H9 (cell line): ENCODE measurements around the gene PTDSS2. TPM values are rescaled to one million over a fixed set of nuclear protein-coding genes. Genes with fewer than 3 reads are reported as not detected.

Experiments
- DNase-seq: peaks from one replicate; pipeline ENCODE4 v3.0.0-alpha.2; 2017
- H2AFZ ChIP-seq: one replicate; pipeline ENCODE4 v1.6.1; 2013; ENCODE audit warnings: mild to moderate bottlenecking, low read length, control low read depth, moderate library complexity
- H2AK5ac ChIP-seq: 2 replicates; pipeline ENCODE4 v1.6.1; 2013; ENCODE audit warnings: low read length, control low read depth, mixed read lengths; ENCODE audit not compliant: insufficient read length
- H2BK120ac ChIP-seq: one replicate; pipeline ENCODE4 v1.6.1; 2013; ENCODE audit warnings: low read depth, mild to moderate bottlenecking, low read length, control low read depth, inconsistent platforms; ENCODE audit not compliant: poor library complexity, severe bottlenecking
- H2BK12ac ChIP-seq: 2 replicates; pipeline ENCODE4 v1.6.1; 2013; ENCODE audit warnings: low read length, control low read depth, mixed read lengths, low read depth; ENCODE audit not compliant: insufficient read length
- H2BK15ac ChIP-seq: 2 replicates; pipeline ENCODE4 v1.6.1; 2013; ENCODE audit warnings: low read depth, low read length, control low read depth
- H2BK20ac ChIP-seq: one replicate; pipeline ENCODE4 v1.6.1; 2013; ENCODE audit warnings: low read depth, mild to moderate bottlenecking, low read length, control low read depth, inconsistent platforms; ENCODE audit not compliant: poor library complexity, severe bottlenecking
- H2BK5ac ChIP-seq: 2 replicates; pipeline ENCODE4 v1.6.1; 2013; ENCODE audit warnings: low read length, control low read depth, mixed read lengths; ENCODE audit not compliant: insufficient read length
- H3K14ac ChIP-seq: 2 replicates; pipeline ENCODE4 v1.6.1; 2013; ENCODE audit warnings: low read length, control low read depth; ENCODE audit not compliant: insufficient read depth
- H3K18ac ChIP-seq: 2 replicates; pipeline ENCODE4 v1.6.1; 2013; ENCODE audit warnings: low read depth, mild to moderate bottlenecking, mixed read lengths, low read length, control low read depth; ENCODE audit not compliant: insufficient read length
- H3K23ac ChIP-seq: 2 replicates; pipeline ENCODE4 v1.6.1; 2013; ENCODE audit warnings: low read length, control low read depth, mixed read lengths, low read depth; ENCODE audit not compliant: insufficient read length
- H3K23me2 ChIP-seq: 2 replicates; pipeline ENCODE4 v1.6.1; 2013; ENCODE audit warnings: low read depth, mild to moderate bottlenecking, mixed read lengths, low read length, control low read depth; ENCODE audit not compliant: insufficient read length, poor library complexity, severe bottlenecking
- H3K27ac ChIP-seq: 2 replicates; pipeline ENCODE4 v1.5.1; 2013; ENCODE audit warnings: low read length, control low read depth, mixed read lengths, low read depth; ENCODE audit not compliant: insufficient read length
- H3K27me3 ChIP-seq: 2 replicates; pipeline ENCODE4 v1.6.1; 2013; ENCODE audit warnings: low read length, control low read depth, inconsistent platforms; ENCODE audit not compliant: insufficient read depth
- H3K4ac ChIP-seq: 2 replicates; pipeline ENCODE4 v1.6.1; 2013; ENCODE audit warnings: low read depth, mild to moderate bottlenecking, control low read depth, inconsistent platforms, low read length, moderate library complexity
- H3K4me1 ChIP-seq: 2 replicates; pipeline ENCODE4 v1.6.1; 2013; ENCODE audit warnings: low read length, control low read depth, inconsistent platforms; ENCODE audit not compliant: insufficient read depth
- H3K4me2 ChIP-seq: 2 replicates; pipeline ENCODE4 v1.6.1; 2013; ENCODE audit warnings: low read length, control low read depth, mixed read lengths; ENCODE audit not compliant: insufficient read length, insufficient read depth
- H3K56ac ChIP-seq: 2 replicates; pipeline ENCODE4 v1.6.1; 2013; ENCODE audit warnings: low read depth, mild to moderate bottlenecking, mixed read lengths, low read length, control low read depth; ENCODE audit not compliant: insufficient read length
- H3K79me1 ChIP-seq: 2 replicates; pipeline ENCODE4 v1.6.1; 2013; ENCODE audit warnings: low read depth, mild to moderate bottlenecking, moderate library complexity, low read length, control low read depth, inconsistent platforms; ENCODE audit not compliant: insufficient read depth, poor library complexity, severe bottlenecking
- H3K79me2 ChIP-seq: 2 replicates; pipeline ENCODE4 v1.6.1; 2013; ENCODE audit warnings: low read length, control low read depth, inconsistent platforms; ENCODE audit not compliant: insufficient read depth
- H3K9ac ChIP-seq: 2 replicates; pipeline ENCODE4 v1.6.1; 2013; ENCODE audit warnings: low read length, control low read depth, mixed read lengths; ENCODE audit not compliant: insufficient read length; ENCODE audit errors: extremely low read depth
- H3K9me3 ChIP-seq: one replicate; pipeline ENCODE4 v1.6.1; 2013; ENCODE audit warnings: low read depth, low read length, inconsistent platforms; ENCODE audit not compliant: control insufficient read depth
- H3T11ph ChIP-seq: one replicate; pipeline ENCODE4 v1.6.1; 2013; ENCODE audit warnings: mild to moderate bottlenecking, low read length, control low read depth, inconsistent platforms
- H4K20me1 ChIP-seq: one replicate; pipeline ENCODE4 v1.6.1; 2013; ENCODE audit not compliant: control insufficient read depth, insufficient read length, insufficient read depth
- H4K5ac ChIP-seq: 2 replicates; pipeline ENCODE4 v1.6.1; 2013; ENCODE audit warnings: low read depth, mild to moderate bottlenecking, mixed read lengths, low read length, control low read depth; ENCODE audit not compliant: insufficient read length
- H4K8ac ChIP-seq: replicated peaks from 2 replicates; pipeline ENCODE4 v1.6.1; 2013; ENCODE audit warnings: low read length, control low read depth, mixed read lengths, low read depth; ENCODE audit not compliant: insufficient read length
- H4K91ac ChIP-seq: 2 replicates; pipeline ENCODE4 v1.6.1; 2013; ENCODE audit warnings: low read depth, mild to moderate bottlenecking, moderate library complexity, mixed read lengths, low read length, control low read depth; ENCODE audit not compliant: insufficient read length
- H3K27ac Mint-ChIP-seq, 3 experiments: 2 replicates in 2 of 3; 3 replicates in 1 of 3; pipeline ENCODE4 v1.8.0; 2020 to 2021; ENCODE audit warnings: mixed read lengths in 3 of 3, mild to moderate bottlenecking in 1 of 3, moderate library complexity in 1 of 3
- H3K27me3 Mint-ChIP-seq: 2 replicates; pipeline ENCODE4 v1.8.0; 2021; ENCODE audit warnings: low read depth, mild to moderate bottlenecking, moderate library complexity, mixed read lengths
- H3K36me3 Mint-ChIP-seq, 3 experiments: 2 replicates in 2 of 3; 3 replicates in 1 of 3; pipeline ENCODE4 v1.8.0; 2020 to 2021; ENCODE audit warnings: low read depth in 3 of 3, mixed read lengths in 3 of 3; ENCODE audit not compliant: insufficient read depth in 1 of 3
- H3K4me1 Mint-ChIP-seq, 2 experiments: 2 replicates each; pipeline ENCODE4 v1.8.0; 2020; ENCODE audit warnings: mixed read lengths in 2 of 2
- H3K4me3 Mint-ChIP-seq, 2 experiments: 2 replicates in 1 of 2; 3 replicates in 1 of 2; pipeline ENCODE4 v1.8.0; 2020 to 2021; ENCODE audit warnings: mild to moderate bottlenecking in 2 of 2, mixed read lengths in 2 of 2, moderate library complexity in 1 of 2
- H3K9me3 Mint-ChIP-seq, 2 experiments: 2 replicates in 1 of 2; 3 replicates in 1 of 2; pipeline ENCODE4 v1.8.0; 2020; ENCODE audit warnings: mild to moderate bottlenecking in 2 of 2, mixed read lengths in 2 of 2, moderate library complexity in 1 of 2
- CTCF ChIP-seq: fragments of 200-600 bp; sonication (generic); conservative IDR thresholded peaks from 3 replicates; pipeline ENCODE4 v1.8.0; 2021; ENCODE audit warnings: antibody characterized with exemption, mild to moderate bottlenecking
- WGBS: extraction: QIAGEN DNeasy Blood & Tissue Kit; methylation state at CpG from one replicate; pipeline ENCODE4 v1.1.7; 2013; ENCODE audit warnings: missing lambda C conversion rate, low lambda C conversion rate, mixed read lengths; ENCODE audit not compliant: insufficient read length; ENCODE audit errors: extremely low coverage; 5-methylcytosine and 5-hydroxymethylcytosine counted together
- total RNA-seq: library from RNA; stranded (reverse); gene quantifications from 2 replicates; pipeline ENCODE4 v1.2.1, GENCODE V29; 2021

PTDSS2 gene
- total RNA-seq, 1 experiment from 2014 or later = 55.3 TPM

GRCh38 chr11:405323-405953, 44.6 kb upstream of the PTDSS2 start:
- no peak for TF ChIP-seq CTCF
- no peak overlapping the region for H3K4ac ChIP-seq
- H3K36me3 Mint-ChIP-seq = peaks cover 0 to 2% (median 0%) of the 10 kb centered on the region in 3 experiments; a peak in 3 of 7 replicates
- no peak overlapping the region for H3K27ac ChIP-seq
- 0 out of 2 replicates have a peak, but pooled peaks cover 2% of the 10 kb centered on the region for H3K27me3 Mint-ChIP-seq
- peaks cover 8% of the 10 kb centered on the region for H3K23me2 ChIP-seq
- H2BK120ac ChIP-seq = no peak overlapping the region
- no peaks in the 10 kb centered on the region for H3K79me1 ChIP-seq
- H3K56ac ChIP-seq = no peak overlapping the region
- peak overlapping the region in 1 of 2 experiments; percentile 51; a peak in 2 of 5 replicates for H3K4me3 Mint-ChIP-seq
- no peak overlapping the region for H3T11ph ChIP-seq
- no peak overlapping the region for H2BK5ac ChIP-seq
- H4K8ac ChIP-seq = no peak overlapping the region
- H3K9me3 Mint-ChIP-seq = no peaks in the 10 kb centered on the region
- DNase-seq = no peak
- H2BK20ac ChIP-seq = no peak overlapping the region
- H2BK12ac ChIP-seq = no peak overlapping the region
- no peaks in the 10 kb centered on the region for H4K20me1 ChIP-seq
- H3K27ac Mint-ChIP-seq = no peak overlapping the region
- no CpG with 5 or more reads among the region's 17 CpGs for WGBS
- no peak overlapping the region for H3K23ac ChIP-seq
- H3K4me2 ChIP-seq = no peak overlapping the region
- no peak overlapping the region for H2BK15ac ChIP-seq
- no peak overlapping the region for H2AK5ac ChIP-seq
- H4K5ac ChIP-seq = no peak overlapping the region
- no peaks in the 10 kb centered on the region for H3K4me1 ChIP-seq
- H3K14ac ChIP-seq = no peak overlapping the region
- no peaks in the 10 kb centered on the region for H3K27me3 ChIP-seq
- no peak overlapping the region for H3K18ac ChIP-seq
- no peaks in the 10 kb centered on the region for H3K79me2 ChIP-seq
- no peak overlapping the region for H4K91ac ChIP-seq
- H3K9ac ChIP-seq = no peak overlapping the region
- H3K9me3 ChIP-seq = no peaks in the 10 kb centered on the region
- no peak overlapping the region for H2AFZ ChIP-seq
- H3K4me1 Mint-ChIP-seq = peaks cover 2 to 5% of the 10 kb centered on the region in 2 experiments; a peak in 3 of 4 replicates
